Psoas muscle (tissue), 8 donors: Measurements from ENCODE around the gene SH3GLB2. TPM values are rescaled to one million over a fixed set of nuclear protein-coding genes. Genes with fewer than 3 reads are reported as not detected.

Experiments
- ATAC-seq, 4 donors: fragments of 200-7000 bp; cut with Tn5 transposase; one replicate each; pipeline ENCODE4 v1.9.1; 2020; ENCODE audit warnings: moderate library complexity in 3 of 4, mild to moderate bottlenecking in 2 of 4
- DNase-seq, 2 donors: peaks; one replicate each; pipeline ENCODE4 v3.0.0-alpha.2; 2020
- H3K27ac ChIP-seq: fragments of 200-600 bp; one replicate; pipeline ENCODE4 v1.8.0; 2022
- H3K27me3 ChIP-seq, 3 donors: fragments of 200-600 bp in 1 of 3; one replicate each; pipeline versions ENCODE4 v1.6.1 to v1.8.0; 2013 to 2022; ENCODE audit warnings: low read length in 2 of 3, mild to moderate bottlenecking in 2 of 3, moderate library complexity in 1 of 3; ENCODE audit not compliant: insufficient read depth in 3 of 3
- H3K36me3 ChIP-seq, 2 donors: fragments of 200-600 bp in 1 of 2; one replicate each; pipeline versions ENCODE4 v1.6.1 to v1.8.0; 2013 to 2022; ENCODE audit warnings: low read depth in 1 of 2, mild to moderate bottlenecking in 1 of 2, moderate library complexity in 1 of 2; ENCODE audit not compliant: insufficient read depth in 1 of 2
- H3K4me1 ChIP-seq: fragments of 200-600 bp; one replicate; pipeline ENCODE4 v1.8.0; 2022
- H3K4me3 ChIP-seq: fragments of 200-600 bp; one replicate; pipeline ENCODE4 v1.8.0; 2022; ENCODE audit warnings: mild to moderate bottlenecking
- H3K9me3 ChIP-seq: fragments of 200-600 bp; one replicate; pipeline ENCODE4 v1.8.0; 2022
- WGBS, 3 donors: extraction: QIAGEN DNeasy Blood & Tissue Kit; methylation state at CpG; one replicate each; pipeline versions ENCODE4 v1.1.6 to v1.1.7; 2013; 5-methylcytosine and 5-hydroxymethylcytosine counted together
- intact Hi-C, 2 donors: fragments of 100-400 bp; cut with DNase I; formaldehyde crosslinking; loops; one replicate each; pipeline versions ENCODE4 v1.11.0 to v1.14.2; 2022
- polyA plus RNA-seq, 3 donors: library from polyadenylated mRNA; stranded (reverse); fragments of 200-250 nt; gene quantifications; one replicate each; pipeline ENCODE4 v1.2.3, GENCODE V29; 2013
- total RNA-seq, 4 donors: library from RNA; stranded (reverse); fragmentation: NEBNext Ultra II Directional in 2 of 4; extraction: Animal tissue kit (Norgen Biotek cat#: 25700) in 2 of 4; gene quantifications; one replicate each; pipeline versions ENCODE4 v1.2.1 to v1.2.4, GENCODE V29; 2021 to 2023
- TF ChIP-seq, protein P1 (sequence below): fragments of 200-600 bp; IDR thresholded peaks from one replicate; pipeline ENCODE4 v1.8.0; 2022; ENCODE audit warnings: antibody characterized with exemption
- donor health status: healthy with polysubstance abuse.
- donor health status: DM: no; HTN: no; CAD: no; lungs with moderate emphysema.
- donor health status: Bipolar disorder and iron deficiency.
- donor health status: healthy.
- donor health status: DM: yes; HTN: yes; CAD: no.
- donor health status: DM: no; HTN: no; CAD: no.
- donor health status: DM: no; HTN: no; CAD: no.
- donor health status: DM: yes; HTN: yes; CAD: no.

The SH3GLB2 gene
- total and polyA plus RNA-seq, 7 donors, result 22.2 to 56.8 (median 33.8) TPM

- peaks cover 31% of the 10 kb centered on the region for H3K4me1 ChIP-seq
- ATAC-seq, result no peak
- intact Hi-C loops, result loop anchor here (5.0 kb wide), 2 partner anchors 80 to 145 kb away; partner anchors contain the start of genes DOLK (in 1 of the 2), KYAT1 (in 1 of the 2), LRRC8A (in 1 of the 2) and NUP188 (in 1 of the 2)
- H3K9me3 ChIP-seq, result no peaks in the 10 kb centered on the region
- no peaks in the 10 kb centered on the region for H3K36me3 ChIP-seq
- no peak for DNase-seq
- H3K4me3 ChIP-seq, result peak overlapping the region; percentile 92
- WGBS, 3 donors, result 19 to 25% (median 21%) methylated on average over 9 of the region's 9 CpGs
- peak overlapping the region; percentile 88 for H3K27ac ChIP-seq
- H3K27me3 ChIP-seq, result no peaks in the 10 kb centered on the region
- TF ChIP-seq, protein P1, sequence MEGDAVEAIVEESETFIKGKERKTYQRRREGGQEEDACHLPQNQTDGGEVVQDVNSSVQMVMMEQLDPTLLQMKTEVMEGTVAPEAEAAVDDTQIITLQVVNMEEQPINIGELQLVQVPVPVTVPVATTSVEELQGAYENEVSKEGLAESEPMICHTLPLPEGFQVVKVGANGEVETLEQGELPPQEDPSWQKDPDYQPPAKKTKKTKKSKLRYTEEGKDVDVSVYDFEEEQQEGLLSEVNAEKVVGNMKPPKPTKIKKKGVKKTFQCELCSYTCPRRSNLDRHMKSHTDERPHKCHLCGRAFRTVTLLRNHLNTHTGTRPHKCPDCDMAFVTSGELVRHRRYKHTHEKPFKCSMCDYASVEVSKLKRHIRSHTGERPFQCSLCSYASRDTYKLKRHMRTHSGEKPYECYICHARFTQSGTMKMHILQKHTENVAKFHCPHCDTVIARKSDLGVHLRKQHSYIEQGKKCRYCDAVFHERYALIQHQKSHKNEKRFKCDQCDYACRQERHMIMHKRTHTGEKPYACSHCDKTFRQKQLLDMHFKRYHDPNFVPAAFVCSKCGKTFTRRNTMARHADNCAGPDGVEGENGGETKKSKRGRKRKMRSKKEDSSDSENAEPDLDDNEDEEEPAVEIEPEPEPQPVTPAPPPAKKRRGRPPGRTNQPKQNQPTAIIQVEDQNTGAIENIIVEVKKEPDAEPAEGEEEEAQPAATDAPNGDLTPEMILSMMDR, result no peak
Observed at GRCh38 chr9:129027224-129027684, 877 bp downstream of the SH3GLB2 start.

- ATAC-seq (no peak), DNase-seq (peak in 1 of 2 donors; percentile 58)
- no peaks in the 10 kb centered on the region for H3K27me3 ChIP-seq
- peaks cover 32% of the 10 kb centered on the region for H3K4me1 ChIP-seq
- peak overlapping the region; percentile 92 for H3K4me3 ChIP-seq
- WGBS, 3 donors, result 34 to 54% (median 42%) methylated on average over 17 of the region's 17 CpGs
- TF ChIP-seq, protein P1, result no peak
- no peaks in the 10 kb centered on the region for H3K36me3 ChIP-seq
- no peaks in the 10 kb centered on the region for H3K9me3 ChIP-seq
- peak overlapping the region; percentile 88 for H3K27ac ChIP-seq
- intact Hi-C loops, result loop anchor here (5.0 kb wide), 2 partner anchors 79 to 144 kb away; partner anchors contain the start of genes DOLK (in 1 of the 2), KYAT1 (in 1 of the 2), LRRC8A (in 1 of the 2) and NUP188 (in 1 of the 2)
Observed at GRCh38 chr9:129026442-129027223, 1.5 kb downstream of the SH3GLB2 start.

DNA sequence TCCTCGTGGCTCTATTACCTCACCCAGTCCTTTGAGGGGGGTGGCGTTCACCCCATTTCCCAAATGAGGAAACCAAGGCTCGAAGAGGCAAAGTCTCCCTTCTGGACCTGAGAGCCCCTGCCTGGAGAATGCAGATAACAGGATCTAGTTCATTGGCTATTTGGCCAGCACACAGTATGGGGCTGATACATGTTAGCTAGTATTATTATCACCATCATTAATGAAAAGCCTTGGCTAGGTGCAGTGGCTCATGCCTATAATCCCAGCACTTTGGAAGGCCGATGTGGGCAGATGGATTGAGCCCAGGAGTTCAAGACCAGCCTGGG is 4.3 kb downstream of the SH3GLB2 start:
- no peaks in the 10 kb centered on the region for H3K27me3 ChIP-seq
- 19 to 25% (median 21%) methylated on average over 4 of the region's 4 CpGs for WGBS, 3 donors
- H3K27ac ChIP-seq, result peak overlapping the region; percentile 88
- no peaks in the 10 kb centered on the region for H3K9me3 ChIP-seq
- intact Hi-C loops, result no loop called here
- TF ChIP-seq, protein P1, result no peak
- H3K4me1 ChIP-seq, result peaks cover 32% of the 10 kb centered on the region
- peaks cover 0 to 17% of the 10 kb centered on the region in 2 donors for H3K36me3 ChIP-seq
- H3K4me3 ChIP-seq, result peak overlapping the region; percentile 43
- ATAC-seq (no peak), DNase-seq (no peak)

DNA sequence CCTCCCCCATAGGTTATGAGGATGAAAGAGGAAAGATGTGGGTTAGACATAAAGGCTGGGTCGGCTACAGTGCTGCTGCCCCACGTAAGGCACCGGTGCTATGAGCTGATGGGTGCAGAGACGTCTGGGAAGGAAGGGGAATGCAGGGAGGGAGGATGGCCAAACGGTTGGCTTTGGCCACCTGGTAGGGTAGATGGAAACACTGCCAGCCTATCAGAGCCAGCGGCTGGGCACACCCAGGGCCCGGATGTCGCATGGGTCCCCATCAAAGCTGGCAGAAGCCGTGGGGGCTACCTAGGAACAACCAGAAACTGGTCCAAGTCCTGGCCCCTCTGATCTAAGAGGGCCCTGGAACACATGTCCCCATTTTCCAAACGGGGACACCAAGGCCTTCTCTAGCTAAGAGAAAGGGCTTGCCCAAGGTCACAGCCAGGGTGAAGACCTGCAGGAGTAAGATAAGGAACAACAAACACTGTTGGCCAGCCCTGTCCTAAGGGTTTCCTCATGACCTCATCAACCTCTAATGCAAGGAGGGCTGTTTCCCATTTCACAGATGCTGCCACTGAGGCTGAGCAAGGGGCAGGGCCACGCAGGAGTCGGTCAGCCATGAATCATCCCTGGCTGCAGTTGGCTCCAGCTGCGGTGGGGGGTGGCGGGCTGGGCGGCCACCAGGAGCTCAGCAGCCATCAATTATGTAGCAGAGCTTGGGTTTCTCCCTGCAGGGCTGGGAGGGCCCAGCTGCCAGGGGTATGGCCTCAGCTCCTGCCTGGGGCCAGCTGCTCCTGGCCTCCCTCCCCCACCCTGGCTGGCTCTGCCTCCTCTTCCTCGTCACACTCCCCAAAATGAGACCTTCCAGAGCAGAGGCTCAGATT is 4.9 kb downstream of the SH3GLB2 start:
- H3K4me3 ChIP-seq, result peak overlapping the region; percentile 43
- 45 to 53% (median 48%) methylated on average over 16 of the region's 16 CpGs for WGBS, 3 donors
- no peaks in the 10 kb centered on the region for H3K9me3 ChIP-seq
- H3K36me3 ChIP-seq, result peaks cover 0 to 23% of the 10 kb centered on the region in 2 donors
- H3K27me3 ChIP-seq, result no peaks in the 10 kb centered on the region
- peak overlapping the region; percentile 88 for H3K27ac ChIP-seq
- peaks cover 29% of the 10 kb centered on the region for H3K4me1 ChIP-seq
- TF ChIP-seq, protein P1, result no peak
- peak; percentile 89 to 95 for DNase-seq
- ATAC-seq, result peak; percentile 86 to 87 (median 86)
- intact Hi-C loops, result no loop called here
